ENCODE measurements around the gene TMEM175. TPM values are rescaled to one million over a fixed set of nuclear protein-coding genes. Genes with fewer than 3 reads are reported as not detected.

The TMEM175 gene
- total RNA-seq, 2 experiments from 2014 or later, result 51.3 to 57.7 TPM

GRCh38 chr4:889516-889915, 42.7 kb upstream of the TMEM175 start:
- intact Hi-C loops (cut with DNase I, micrococcal nuclease), result no loop called here
- no peak overlapping the region for H3K27ac ChIP-seq (ENCODE audit: low read depth in 1 of 2, low read length in 2 of 2)
- H3K27ac Mint-ChIP-seq, result no peak overlapping the region
- H3K9me3 ChIP-seq (ENCODE audit: control insufficient read depth in 1 of 2, insufficient read depth in 1 of 2, low read length in 2 of 2), result peaks cover 0 to 20% of the 10 kb centered on the region in 2 experiments
- ChIA-PET CTCF (no interaction called here), POLR2A (no interaction called here)
- H3K27me3 Mint-ChIP-seq, result no peaks in the 10 kb centered on the region
- DNase-seq, result no peak
- H3K36me3 Mint-ChIP-seq (ENCODE audit: low read depth), result peaks cover 56% of the 10 kb centered on the region
- no peaks in the 10 kb centered on the region for H3K27me3 ChIP-seq (ENCODE audit: control insufficient read depth in 1 of 2, insufficient read depth in 2 of 2, low read length in 2 of 2)
- ATAC-seq (ENCODE audit: poor library complexity), result no peak
- H3K9me3 Mint-ChIP-seq, result no peaks in the 10 kb centered on the region
- H3K4me1 Mint-ChIP-seq (ENCODE audit: low read depth), result no peaks in the 10 kb centered on the region
- no peak for TF ChIP-seq CTCF (IDR thresholded peaks at IDR 0.05)
- no peaks in the 10 kb centered on the region for H3K4me1 ChIP-seq (ENCODE audit: insufficient read depth, low read length)
- H3K36me3 ChIP-seq (ENCODE audit: insufficient read depth, low read length), result peaks cover 74% of the 10 kb centered on the region
- H3K4me3 Mint-ChIP-seq, result no peak overlapping the region
- H3K4me3 ChIP-seq (ENCODE audit: low read length), result no peak overlapping the region

GRCh38 chr4:890036-890695, 42.1 kb upstream of the TMEM175 start:
- no peak overlapping the region for H3K27ac ChIP-seq (ENCODE audit: low read depth in 1 of 2, low read length in 2 of 2)
- H3K4me3 ChIP-seq (ENCODE audit: low read length), result no peak overlapping the region
- CTCF ChIA-PET, result no interaction called here
- H3K9me3 ChIP-seq (ENCODE audit: control insufficient read depth in 1 of 2, insufficient read depth in 1 of 2, low read length in 2 of 2), result peaks cover 0 to 20% of the 10 kb centered on the region in 2 experiments
- ATAC-seq (ENCODE audit: poor library complexity), result no peak
- TF ChIP-seq CTCF (IDR thresholded peaks at IDR 0.05), result no peak
- Mint-ChIP-seq H3K9me3 (no peaks in the 10 kb centered on the region), H3K27ac (no peak overlapping the region), H3K36me3 (ENCODE audit: low read depth) (peaks cover 53% of the 10 kb centered on the region), H3K4me1 (ENCODE audit: low read depth) (no peaks in the 10 kb centered on the region), H3K4me3 (no peak overlapping the region), H3K27me3 (no peaks in the 10 kb centered on the region)
- peaks cover 77% of the 10 kb centered on the region for H3K36me3 ChIP-seq (ENCODE audit: insufficient read depth, low read length)
- DNase-seq, result no peak
- intact Hi-C loops (cut with DNase I, micrococcal nuclease), result no loop called here
- POLR2A ChIA-PET, result no interaction called here
- H3K4me1 ChIP-seq (ENCODE audit: insufficient read depth, low read length), result no peaks in the 10 kb centered on the region
- H3K27me3 ChIP-seq (ENCODE audit: control insufficient read depth in 1 of 2, insufficient read depth in 2 of 2, low read length in 2 of 2), result no peaks in the 10 kb centered on the region

- DNase-seq, result peak in 2 of 14 experiments; percentile 8 to 21
- TF ChIP-seq CTCF (IDR thresholded peaks at IDR 0.05), result no peak
- no peak for ATAC-seq (ENCODE audit: poor library complexity)
- ChIA-PET POLR2A (no interaction called here), CTCF (no interaction called here)
- no peaks in the 10 kb centered on the region for H3K4me1 ChIP-seq (ENCODE audit: insufficient read depth, low read length)
- H3K27ac ChIP-seq (ENCODE audit: low read depth in 1 of 2, low read length in 2 of 2), result no peak overlapping the region
- H3K9me3 Mint-ChIP-seq, result no peaks in the 10 kb centered on the region
- H3K27me3 ChIP-seq (ENCODE audit: control insufficient read depth in 1 of 2, insufficient read depth in 2 of 2, low read length in 2 of 2), result no peaks in the 10 kb centered on the region
- peaks cover 0 to 20% of the 10 kb centered on the region in 2 experiments for H3K9me3 ChIP-seq (ENCODE audit: control insufficient read depth in 1 of 2, insufficient read depth in 1 of 2, low read length in 2 of 2)
- no peak overlapping the region for H3K4me3 Mint-ChIP-seq
- H3K36me3 ChIP-seq (ENCODE audit: insufficient read depth, low read length), result peaks cover 76% of the 10 kb centered on the region
- intact Hi-C loops (cut with DNase I, micrococcal nuclease), result no loop called here
- no peak overlapping the region for H3K4me3 ChIP-seq (ENCODE audit: low read length)
- H3K27ac Mint-ChIP-seq, result no peak overlapping the region
- no peaks in the 10 kb centered on the region for H3K4me1 Mint-ChIP-seq (ENCODE audit: low read depth)
- peaks cover 59% of the 10 kb centered on the region for H3K36me3 Mint-ChIP-seq (ENCODE audit: low read depth)
- H3K27me3 Mint-ChIP-seq, result no peaks in the 10 kb centered on the region
Observed at GRCh38 chr4:891747-892146, 40.5 kb upstream of the TMEM175 start.

Measured in CD4-positive, alpha-beta T cell (primary cell).